ENCODE measurements around the gene ZNF385A. TPM values are rescaled to one million over a fixed set of nuclear protein-coding genes. Genes with fewer than 3 reads are reported as not detected.

ZNF385A gene
- total and polyA plus RNA-seq, 2 experiments from 2014 or later: 10.9 to 21.7 TPM

DNA sequence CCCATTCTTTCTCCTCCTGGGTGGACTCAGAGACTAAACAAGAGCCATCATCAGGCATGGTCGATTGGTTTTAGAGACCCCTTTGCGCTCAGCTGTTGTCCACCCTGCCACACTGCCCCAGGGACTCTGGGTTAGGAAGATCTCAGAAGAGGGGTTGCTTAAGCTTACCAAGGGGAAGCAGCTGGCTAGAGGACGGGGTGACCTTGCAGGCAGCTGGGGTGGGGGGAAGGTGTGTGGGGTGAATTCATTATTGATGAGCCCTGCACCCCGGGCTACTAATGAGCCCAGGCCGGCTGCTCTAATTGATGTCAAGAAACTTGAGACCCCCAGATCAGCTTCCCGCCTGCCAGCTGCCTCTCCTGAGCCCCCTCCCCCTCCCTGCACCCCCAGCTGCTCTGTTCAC, 8.7 kb upstream of the ZNF385A start:
- no peak for DNase-seq (ENCODE audit: low spot score)
- Histone ChIP-seq H3K4me3 (no peak overlapping the region), H3F3A (replicated peaks; ENCODE audit: low read depth) (peaks cover 10% of the 10 kb centered on the region; the same call in 1 of the 2 replicates), H3K36me3 (ENCODE audit: insufficient read depth) (0 out of 2 replicates have a peak, but pooled peaks cover 3% of the 10 kb centered on the region), H3K4me2 (peak overlapping the region; percentile 60), H4K20me1 (replicated peaks; ENCODE audit: insufficient read depth) (no peaks in the 10 kb centered on the region; the same call in 1 of the 2 replicates), H3K4me1 (ENCODE audit: insufficient read depth) (peaks cover 45% of the 10 kb centered on the region), H3K27ac (ENCODE audit: low read depth) (no peak overlapping the region), H2AFZ (no peak overlapping the region), H3K79me2 (replicated peaks; ENCODE audit: insufficient read depth) (no peaks in the 10 kb centered on the region), H3K9me2 (ENCODE audit: insufficient read depth) (0 out of 2 replicates have a peak, but pooled peaks cover 9% of the 10 kb centered on the region), H3K27me3 (ENCODE audit: insufficient read depth) (peaks cover 18% of the 10 kb centered on the region)
- TF ChIP-seq CREB1 (CRISPR knock-in tag; IDR thresholded peaks at IDR 0.05; ENCODE audit: low read depth) (no peak), ZNF114 (CRISPR knock-in tag; IDR thresholded peaks at IDR 0.05) (no peak), ZNF331 (CRISPR knock-in tag; IDR thresholded peaks at IDR 0.05; ENCODE audit: low read depth) (no peak), STAT1 (IDR thresholded peaks at IDR 0.05; ENCODE audit: unreplicated experiment) (no peak), NANOG (IDR thresholded peaks at IDR 0.05; ENCODE audit: borderline replicate concordance) (no peak), JUNB (IDR thresholded peaks at IDR 0.05; ENCODE audit: unreplicated experiment) (no peak), POLR2AphosphoS5 (IDR thresholded peaks at IDR 0.05; ENCODE audit: low read depth) (no peak)
- TF ChIP-seq, protein P1, sequence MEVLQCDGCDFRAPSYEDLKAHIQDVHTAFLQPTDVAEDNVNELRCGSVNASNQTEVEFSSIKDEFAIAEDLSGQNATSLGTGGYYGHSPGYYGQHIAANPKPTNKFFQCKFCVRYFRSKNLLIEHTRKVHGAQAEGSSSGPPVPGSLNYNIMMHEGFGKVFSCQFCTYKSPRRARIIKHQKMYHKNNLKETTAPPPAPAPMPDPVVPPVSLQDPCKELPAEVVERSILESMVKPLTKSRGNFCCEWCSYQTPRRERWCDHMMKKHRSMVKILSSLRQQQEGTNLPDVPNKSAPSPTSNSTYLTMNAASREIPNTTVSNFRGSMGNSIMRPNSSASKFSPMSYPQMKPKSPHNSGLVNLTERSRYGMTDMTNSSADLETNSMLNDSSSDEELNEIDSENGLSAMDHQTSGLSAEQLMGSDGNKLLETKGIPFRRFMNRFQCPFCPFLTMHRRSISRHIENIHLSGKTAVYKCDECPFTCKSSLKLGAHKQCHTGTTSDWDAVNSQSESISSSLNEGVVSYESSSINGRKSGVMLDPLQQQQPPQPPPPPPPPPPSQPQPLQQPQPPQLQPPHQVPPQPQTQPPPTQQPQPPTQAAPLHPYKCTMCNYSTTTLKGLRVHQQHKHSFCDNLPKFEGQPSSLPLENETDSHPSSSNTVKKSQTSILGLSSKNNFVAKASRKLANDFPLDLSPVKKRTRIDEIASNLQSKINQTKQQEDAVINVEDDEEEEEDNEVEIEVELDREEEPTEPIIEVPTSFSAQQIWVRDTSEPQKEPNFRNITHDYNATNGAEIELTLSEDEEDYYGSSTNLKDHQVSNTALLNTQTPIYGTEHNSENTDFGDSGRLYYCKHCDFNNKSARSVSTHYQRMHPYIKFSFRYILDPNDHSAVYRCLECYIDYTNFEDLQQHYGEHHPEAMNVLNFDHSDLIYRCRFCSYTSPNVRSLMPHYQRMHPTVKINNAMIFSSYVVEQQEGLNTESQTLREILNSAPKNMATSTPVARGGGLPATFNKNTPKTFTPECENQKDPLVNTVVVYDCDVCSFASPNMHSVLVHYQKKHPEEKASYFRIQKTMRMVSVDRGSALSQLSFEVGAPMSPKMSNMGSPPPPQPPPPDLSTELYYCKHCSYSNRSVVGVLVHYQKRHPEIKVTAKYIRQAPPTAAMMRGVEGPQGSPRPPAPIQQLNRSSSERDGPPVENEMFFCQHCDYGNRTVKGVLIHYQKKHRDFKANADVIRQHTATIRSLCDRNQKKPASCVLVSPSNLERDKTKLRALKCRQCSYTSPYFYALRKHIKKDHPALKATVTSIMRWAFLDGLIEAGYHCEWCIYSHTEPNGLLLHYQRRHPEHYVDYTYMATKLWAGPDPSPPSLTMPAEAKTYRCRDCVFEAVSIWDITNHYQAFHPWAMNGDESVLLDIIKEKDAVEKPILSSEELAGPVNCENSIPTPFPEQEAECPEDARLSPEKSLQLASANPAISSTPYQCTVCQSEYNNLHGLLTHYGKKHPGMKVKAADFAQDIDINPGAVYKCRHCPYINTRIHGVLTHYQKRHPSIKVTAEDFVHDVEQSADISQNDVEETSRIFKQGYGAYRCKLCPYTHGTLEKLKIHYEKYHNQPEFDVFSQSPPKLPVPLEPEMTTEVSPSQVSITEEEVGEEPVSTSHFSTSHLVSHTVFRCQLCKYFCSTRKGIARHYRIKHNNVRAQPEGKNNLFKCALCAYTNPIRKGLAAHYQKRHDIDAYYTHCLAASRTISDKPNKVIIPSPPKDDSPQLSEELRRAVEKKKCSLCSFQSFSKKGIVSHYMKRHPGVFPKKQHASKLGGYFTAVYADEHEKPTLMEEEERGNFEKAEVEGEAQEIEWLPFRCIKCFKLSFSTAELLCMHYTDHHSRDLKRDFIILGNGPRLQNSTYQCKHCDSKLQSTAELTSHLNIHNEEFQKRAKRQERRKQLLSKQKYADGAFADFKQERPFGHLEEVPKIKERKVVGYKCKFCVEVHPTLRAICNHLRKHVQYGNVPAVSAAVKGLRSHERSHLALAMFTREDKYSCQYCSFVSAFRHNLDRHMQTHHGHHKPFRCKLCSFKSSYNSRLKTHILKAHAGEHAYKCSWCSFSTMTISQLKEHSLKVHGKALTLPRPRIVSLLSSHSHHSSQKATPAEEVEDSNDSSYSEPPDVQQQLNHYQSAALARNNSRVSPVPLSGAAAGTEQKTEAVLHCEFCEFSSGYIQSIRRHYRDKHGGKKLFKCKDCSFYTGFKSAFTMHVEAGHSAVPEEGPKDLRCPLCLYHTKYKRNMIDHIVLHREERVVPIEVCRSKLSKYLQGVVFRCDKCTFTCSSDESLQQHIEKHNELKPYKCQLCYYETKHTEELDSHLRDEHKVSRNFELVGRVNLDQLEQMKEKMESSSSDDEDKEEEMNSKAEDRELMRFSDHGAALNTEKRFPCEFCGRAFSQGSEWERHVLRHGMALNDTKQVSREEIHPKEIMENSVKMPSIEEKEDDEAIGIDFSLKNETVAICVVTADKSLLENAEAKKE (CRISPR knock-in tag; IDR thresholded peaks at IDR 0.05): no peak
- TF ChIP-seq, protein P2, sequence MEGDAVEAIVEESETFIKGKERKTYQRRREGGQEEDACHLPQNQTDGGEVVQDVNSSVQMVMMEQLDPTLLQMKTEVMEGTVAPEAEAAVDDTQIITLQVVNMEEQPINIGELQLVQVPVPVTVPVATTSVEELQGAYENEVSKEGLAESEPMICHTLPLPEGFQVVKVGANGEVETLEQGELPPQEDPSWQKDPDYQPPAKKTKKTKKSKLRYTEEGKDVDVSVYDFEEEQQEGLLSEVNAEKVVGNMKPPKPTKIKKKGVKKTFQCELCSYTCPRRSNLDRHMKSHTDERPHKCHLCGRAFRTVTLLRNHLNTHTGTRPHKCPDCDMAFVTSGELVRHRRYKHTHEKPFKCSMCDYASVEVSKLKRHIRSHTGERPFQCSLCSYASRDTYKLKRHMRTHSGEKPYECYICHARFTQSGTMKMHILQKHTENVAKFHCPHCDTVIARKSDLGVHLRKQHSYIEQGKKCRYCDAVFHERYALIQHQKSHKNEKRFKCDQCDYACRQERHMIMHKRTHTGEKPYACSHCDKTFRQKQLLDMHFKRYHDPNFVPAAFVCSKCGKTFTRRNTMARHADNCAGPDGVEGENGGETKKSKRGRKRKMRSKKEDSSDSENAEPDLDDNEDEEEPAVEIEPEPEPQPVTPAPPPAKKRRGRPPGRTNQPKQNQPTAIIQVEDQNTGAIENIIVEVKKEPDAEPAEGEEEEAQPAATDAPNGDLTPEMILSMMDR (conservative IDR thresholded peaks at IDR 0.05; ENCODE audit: low read depth in 2 of 2): no peak
- Mint-ChIP-seq H3K27ac (no peak overlapping the region), H3K4me1 (peaks cover 49% of the 10 kb centered on the region), H3K27me3 (ENCODE audit: insufficient read depth, low read depth, poor library complexity) (peaks cover 20% of the 10 kb centered on the region), H3K36me3 (ENCODE audit: low read depth) (peaks cover 30% of the 10 kb centered on the region), H3K4me3 (no peak overlapping the region), H3K9me3 (no peaks in the 10 kb centered on the region)
- ATAC-seq: no peak
